HL-60/S4 treated with phorbol 12-myristate 13-acetate at 8.2 ng/mL for 4 days and 3 days (cell line): ENCODE data around the gene BOLL.
"Not testable (repeated sequence)": the region's sequence is repeated elsewhere in the genome, so short reads cannot be mapped to it uniquely, and the experiment has no call there.

Experiments used
- in situ Hi-C: fragments of 300-500 bp; cut with MboI; formaldehyde crosslinking; loops from 2 replicates; pipeline ENCODE4 v1.15.0; 2022; ENCODE audit warnings: low sequenced_read_pairs

Gene BOLL

DNA sequence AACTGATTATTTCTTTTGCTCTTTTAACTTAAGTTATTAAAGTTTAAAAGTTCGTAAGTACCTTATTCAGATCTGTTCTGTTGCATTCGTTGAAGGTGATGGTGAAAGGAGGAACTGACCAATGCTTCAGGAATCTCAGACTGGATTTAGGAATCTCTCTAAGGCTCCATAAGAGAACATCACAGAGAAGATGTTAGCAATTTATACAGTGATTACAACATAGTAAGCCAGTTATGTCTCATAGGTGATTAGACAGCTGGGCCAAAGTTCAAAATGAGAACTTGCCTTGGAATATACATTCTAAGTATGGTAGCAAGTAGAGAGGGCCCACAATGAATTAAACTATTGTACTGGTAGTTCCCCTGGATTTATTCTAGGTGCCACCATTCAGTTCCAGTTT lies 76.8 kb downstream of the BOLL start:
- in situ Hi-C loops = loop anchor here (25.0 kb wide), 1 partner anchor 271 kb away; the partner anchor contains the start of gene SF3B1

DNA sequence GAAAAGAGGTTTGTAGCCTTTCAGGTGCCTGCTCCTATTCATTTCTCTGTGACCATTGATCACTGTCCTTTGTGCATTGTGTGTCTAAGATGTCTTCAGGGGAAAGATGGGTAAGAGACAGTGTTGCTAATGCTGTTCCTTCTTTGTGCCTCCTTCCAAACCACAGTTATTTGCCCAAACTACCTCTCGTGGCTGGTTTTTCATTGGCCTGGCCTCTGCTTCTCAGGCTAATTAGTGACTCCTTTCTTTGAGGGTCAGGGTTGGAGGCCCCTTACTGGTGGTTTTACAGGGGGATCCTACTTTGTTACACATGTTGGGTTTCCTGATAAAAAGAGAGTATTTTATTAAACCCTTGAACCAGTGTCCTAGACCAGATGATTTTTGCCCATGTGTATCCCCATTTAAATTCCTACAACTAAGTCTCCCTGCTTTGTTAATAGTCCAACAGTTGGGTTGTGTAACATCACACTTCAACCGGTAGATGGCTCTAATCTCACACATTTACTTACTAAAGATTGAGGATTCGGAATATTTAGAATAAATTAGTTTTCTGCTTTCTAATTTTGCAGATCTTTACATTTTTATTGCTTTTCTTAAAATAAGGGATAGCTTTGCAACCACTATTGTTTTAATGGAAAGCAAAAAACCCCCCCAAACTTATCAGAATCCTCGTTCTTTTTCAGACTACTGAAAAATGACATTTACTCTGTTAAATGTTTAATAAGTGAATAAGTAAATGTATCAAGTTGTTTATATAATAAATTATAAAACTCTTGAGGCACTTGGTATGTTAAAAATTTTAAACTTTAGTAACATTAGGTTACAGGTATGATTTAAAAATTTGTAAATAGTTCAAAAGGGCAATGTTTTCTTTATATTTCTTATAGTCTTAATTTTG lies 77.6 kb downstream of the BOLL start:
- in situ Hi-C loops = loop anchor here (25.0 kb wide), 1 partner anchor 270 kb away; the partner anchor contains the start of gene SF3B1

DNA sequence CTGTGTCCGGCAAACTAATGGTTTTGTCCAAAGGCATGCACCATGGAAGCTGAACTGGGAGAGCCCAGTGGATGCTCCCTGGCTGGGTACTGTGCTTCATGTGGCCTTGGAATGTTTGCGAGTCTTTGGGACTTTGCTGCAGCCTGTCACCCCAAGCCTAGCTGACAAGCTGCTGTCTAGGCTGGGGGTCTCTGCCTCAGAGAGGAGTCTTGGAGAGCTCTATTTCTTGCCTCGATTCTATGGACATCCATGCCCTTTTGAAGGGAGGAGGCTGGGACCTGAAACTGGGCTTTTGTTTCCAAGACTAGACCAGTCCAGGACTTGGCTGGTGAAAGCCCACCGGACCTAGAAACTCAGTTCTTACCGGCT lies 78.3 kb downstream of the BOLL start:
- in situ Hi-C loops = loop anchor here (25.0 kb wide), 1 partner anchor 270 kb away; the partner anchor contains the start of gene SF3B1

DNA sequence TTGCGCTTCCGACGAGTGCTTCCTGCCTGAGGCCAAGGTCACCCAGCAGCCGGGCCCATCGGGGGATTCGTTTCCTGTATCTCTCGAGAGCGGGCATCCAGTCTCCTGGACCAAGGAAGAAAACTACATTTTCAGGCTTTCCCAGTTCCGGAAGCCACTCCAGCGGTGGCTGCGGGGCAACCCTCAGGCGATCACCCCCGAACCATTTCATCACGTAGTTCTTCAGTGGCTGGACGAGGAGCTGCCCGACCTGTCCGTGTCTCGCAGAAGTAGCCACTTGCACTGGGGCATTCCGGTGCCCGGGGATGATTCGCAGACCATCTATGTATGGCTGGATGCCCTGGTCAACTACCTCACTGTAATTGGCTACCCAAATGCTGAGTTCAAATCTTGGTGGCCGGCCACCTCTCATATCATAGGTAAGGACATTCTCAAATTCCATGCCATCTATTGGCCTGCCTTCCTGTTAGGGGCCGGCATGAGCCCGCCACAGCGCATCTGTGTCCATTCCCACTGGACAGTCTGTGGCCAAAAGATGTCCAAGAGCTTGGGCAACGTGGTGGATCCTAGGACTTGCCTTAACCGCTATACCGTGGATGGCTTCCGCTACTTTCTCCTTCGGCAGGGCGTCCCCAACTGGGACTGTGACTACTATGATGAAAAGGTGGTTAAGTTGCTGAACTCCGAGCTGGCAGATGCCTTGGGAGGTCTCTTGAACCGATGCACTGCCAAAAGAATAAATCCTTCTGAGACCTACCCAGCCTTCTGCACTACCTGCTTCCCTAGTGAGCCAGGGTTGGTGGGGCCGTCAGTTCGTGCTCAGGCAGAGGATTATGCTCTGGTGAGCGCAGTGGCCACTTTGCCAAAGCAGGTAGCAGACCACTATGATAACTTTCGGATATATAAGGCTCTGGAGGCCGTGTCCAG lies 78.9 kb downstream of the BOLL start:
- in situ Hi-C loops = loop anchor here (25.0 kb wide), 1 partner anchor 269 kb away; the partner anchor contains the start of gene SF3B1

DNA sequence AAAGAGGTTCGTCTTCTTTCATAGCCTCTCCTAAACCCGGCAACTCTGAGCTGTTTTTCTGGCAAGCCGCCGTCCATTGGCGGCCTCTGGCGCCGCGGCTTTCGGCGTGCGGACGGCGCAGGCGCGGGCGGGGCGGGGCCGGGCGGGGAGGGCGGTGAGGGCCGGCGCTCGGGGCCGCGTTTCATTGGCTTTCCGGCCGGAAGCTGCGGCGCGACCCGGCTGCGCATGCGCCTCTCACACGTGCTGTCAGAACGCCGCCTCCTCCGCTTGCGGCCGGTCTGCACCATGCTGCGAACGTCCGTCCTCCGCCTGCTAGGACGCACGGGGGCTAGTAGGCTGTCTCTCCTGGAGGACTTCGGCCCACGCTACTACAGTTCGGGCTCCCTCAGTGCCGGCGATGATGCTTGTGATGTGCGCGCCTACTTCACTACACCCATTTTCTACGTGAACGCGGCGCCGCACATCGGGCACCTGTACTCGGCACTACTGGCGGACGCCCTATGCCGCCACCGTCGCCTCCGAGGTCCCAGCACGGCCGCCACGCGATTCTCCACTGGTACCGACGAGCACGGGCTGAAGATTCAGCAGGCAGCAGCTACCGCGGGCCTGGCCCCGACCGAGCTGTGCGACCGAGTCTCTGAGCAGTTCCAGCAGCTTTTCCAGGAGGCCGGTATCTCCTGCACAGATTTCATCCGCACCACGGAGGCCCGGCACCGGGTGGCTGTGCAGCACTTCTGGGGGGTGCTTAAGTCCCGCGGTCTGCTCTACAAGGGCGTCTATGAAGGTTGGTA lies 79.8 kb downstream of the BOLL start, which contains the start of gene MARS2:
Gene MARS2, plus strand, starts transcription at position 249 of the 791 bp plus-strand sequence. Its CDS starts 37 bp downstream, at position 286.
- in situ Hi-C loops = loop anchor here (25.0 kb wide), 1 partner anchor 268 kb away; the partner anchor contains the start of gene SF3B1

DNA sequence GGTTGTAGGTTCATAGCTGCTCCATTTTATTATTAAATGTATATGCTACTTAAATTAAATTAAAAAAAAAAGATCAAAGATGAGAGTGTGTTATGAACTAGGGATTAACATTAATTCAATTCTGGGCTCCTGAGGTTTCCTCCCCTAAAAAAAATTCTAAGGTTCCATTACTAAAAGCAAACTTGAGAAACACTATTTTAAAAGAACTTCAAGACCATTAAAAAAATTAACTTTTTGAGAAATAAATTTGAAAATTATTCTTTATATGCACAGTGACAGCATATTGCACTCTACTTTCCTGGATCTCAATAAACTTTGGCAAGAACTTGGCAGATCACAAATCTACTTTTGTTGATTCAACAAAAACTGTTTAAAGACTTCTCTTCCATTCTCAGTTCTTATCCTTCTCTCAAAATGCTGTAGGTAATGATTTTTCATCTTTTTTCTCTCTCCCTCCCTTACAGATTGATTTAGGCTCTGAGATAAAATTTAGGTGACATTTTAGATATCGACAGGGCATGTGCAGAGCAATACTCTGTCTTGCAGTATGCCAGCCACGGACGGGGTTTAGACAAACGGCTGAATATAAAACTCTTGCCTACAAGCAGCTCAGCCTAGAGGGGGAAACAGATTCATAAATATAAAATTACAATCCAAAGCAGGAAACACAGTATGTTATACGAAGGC lies 80.5 kb downstream of the BOLL start:
- in situ Hi-C loops = loop anchor here (25.0 kb wide), 1 partner anchor 267 kb away; the partner anchor contains the start of gene SF3B1

DNA sequence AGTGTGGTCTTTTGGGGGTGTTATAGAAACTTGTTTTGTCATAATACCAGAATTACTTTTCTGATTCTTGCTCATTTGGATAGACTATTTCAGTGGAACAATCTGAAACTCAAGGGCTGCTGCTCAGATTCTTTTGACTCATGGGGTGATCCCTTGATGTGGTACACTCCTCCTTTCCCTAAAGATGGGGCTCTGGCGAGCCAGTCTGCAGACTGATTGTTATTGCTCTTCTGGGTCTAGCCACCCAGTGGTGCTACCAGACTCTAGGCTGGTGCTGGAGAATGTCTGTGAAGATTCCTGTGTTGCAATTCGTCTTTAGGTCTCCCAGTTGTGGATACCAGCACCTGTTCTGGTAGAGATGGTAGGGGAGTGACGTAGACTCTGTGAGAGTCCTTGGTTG lies 84.2 kb downstream of the BOLL start:
- in situ Hi-C loops = loop anchor here (25.0 kb wide), 1 partner anchor 264 kb away; the partner anchor contains the start of gene SF3B1

DNA sequence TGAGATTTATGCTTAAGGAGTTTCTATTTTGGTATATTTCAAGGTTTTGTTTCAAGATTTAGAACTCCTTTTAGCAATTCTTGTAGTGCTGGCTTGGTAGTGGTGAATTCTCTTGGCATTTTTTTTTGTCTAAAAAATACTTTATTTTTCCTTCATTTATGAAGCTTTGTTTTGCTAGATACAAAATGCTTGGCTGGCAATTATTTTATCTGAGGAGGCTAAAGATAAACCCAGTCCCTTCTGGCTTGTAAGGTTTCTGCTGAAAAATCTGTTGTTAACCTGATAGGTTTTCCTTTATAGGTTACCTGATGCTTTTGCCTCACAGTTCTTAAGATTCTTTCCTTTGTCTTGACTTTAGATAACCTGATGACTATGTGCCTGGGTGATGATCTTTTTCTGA lies 85.4 kb downstream of the BOLL start:
- in situ Hi-C loops = loop anchor here (25.0 kb wide), 1 partner anchor 262 kb away; the partner anchor contains the start of gene SF3B1

DNA sequence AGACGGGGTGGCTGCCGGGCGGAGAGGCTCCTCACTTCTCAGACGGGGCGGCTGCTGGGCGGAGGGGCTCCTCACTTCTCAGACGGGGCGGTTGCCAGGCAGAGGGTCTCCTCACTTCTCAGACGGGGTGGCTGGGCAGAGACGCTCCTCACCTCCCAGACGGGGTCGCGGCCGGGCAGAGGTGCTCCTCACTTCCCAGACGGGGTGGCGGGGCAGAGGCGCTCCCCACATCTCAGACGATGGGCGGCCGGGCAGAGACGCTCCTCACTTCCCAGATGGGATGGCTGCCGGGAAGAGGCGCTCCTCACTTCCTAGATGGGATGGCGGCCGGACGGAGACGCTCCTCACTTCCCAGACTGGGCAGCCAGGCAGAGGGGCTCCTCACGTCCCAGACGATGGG lies 88.5 kb downstream of the BOLL start:
- in situ Hi-C loops = not testable (repeated sequence)

DNA sequence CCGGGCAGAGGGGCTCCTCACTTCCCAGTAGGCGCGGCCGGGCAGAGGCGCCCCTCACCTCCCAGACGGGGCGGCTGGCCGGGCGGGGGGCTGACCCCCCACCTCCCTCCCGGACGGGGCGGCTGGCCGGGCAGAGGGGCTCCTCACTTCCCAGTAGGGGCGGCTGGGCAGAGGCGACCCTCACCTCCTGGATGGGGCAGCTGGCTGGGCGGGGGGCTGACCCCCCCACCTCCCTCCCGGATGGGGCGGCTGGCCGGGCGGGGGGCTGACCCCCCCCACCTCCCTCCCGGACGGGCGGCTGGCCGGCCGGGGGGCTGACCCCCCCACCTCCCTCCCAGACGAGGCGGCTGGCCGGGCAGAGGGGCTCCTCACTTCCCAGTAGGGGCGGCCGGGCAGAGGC lies 89.1 kb downstream of the BOLL start:
- in situ Hi-C loops = not testable (repeated sequence)

DNA sequence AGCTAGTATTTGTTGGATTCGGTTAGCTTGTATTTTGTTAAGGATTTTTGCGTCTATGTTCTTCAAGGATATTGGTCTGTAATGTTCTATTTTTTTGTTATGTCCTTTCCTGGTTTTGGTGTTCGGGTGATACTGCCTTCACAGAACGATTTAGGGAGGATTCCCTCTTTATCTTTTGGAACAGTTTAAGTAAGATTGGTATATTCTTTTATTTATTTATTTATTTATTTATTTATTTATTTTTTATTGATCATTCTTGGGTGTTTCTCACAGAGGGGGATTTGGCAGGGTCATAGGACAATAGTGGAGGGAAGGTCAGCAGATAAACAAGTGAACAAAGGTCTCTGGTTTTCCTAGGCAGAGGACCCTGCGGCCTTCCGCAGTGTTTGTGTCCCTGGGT lies 89.9 kb downstream of the BOLL start:
- in situ Hi-C loops = not testable (repeated sequence)

DNA sequence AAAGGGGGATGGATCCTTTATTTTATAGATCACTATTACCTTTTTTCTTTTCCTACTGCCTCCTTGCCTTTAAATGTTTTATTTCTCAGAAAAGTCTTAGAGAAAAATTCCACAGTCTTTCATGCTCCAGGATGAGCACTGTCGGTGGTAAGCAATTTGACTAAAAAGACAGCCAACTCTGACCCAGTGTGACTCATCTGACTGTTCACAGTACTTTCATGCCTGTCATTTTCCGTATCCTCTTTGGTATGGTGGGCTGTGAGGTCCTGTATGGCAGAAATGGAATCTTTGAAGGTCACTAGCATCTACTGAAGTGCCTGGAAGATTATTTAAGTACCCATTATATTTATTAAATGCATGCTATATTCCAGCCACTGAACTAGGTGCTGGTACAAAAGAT lies 107.6 kb downstream of the BOLL start:
- in situ Hi-C loops = no loop called here

DNA sequence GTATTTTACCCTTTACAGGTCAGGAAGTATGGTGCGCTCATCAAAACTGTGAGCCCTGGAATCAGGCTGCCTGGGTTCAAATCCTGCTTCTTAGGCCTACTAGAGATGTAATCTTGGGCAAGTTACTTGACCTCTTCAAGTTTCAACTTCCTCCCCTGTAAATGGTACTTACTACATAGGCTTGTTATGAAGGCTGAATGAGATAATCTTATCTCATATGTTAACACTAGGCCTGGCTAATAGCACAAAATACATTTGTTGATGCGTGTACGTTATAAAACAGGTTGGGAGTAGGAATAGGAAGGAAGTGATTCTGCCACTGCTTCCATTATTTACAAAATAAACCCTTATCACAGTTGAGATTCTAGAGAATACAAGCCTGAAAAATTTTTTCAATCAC lies 108.1 kb downstream of the BOLL start:
- in situ Hi-C loops = no loop called here
